Body of pancreas (tissue), 4 donors: ENCODE data around the gene NCOA1. TPM values are rescaled to one million over a fixed set of nuclear protein-coding genes. Genes with fewer than 3 reads are reported as not detected.

Experiments
- ATAC-seq: fragments of 150-250 bp; one replicate; pipeline ENCODE4 v1.9.1; 2016
- DNase-seq, 4 donors: peaks; one replicate each; pipeline ENCODE4 v3.0.0-alpha.2; 2019
- H3K27ac ChIP-seq, 4 donors: fragments of 200-600 bp; sonication (generic); 1 replicate in 3 of 4; 2 replicates in 1 of 4; pipeline versions ENCODE4 v1.5.1 to v1.6.1; 2016 to 2019; ENCODE audit warnings: mild to moderate bottlenecking in 1 of 4, mixed read lengths in 1 of 4, moderate library complexity in 1 of 4
- H3K27me3 ChIP-seq, 2 donors: fragments of 200-600 bp; sonication (generic); one replicate each; pipeline ENCODE4 v1.6.0; 2016; ENCODE audit warnings: mild to moderate bottlenecking in 1 of 2
- H3K36me3 ChIP-seq, 2 donors: fragments of 200-600 bp; sonication (generic); replicated peaks in 1 of 2; 2 replicates each; pipeline ENCODE4 v1.5.1; 2016; ENCODE audit warnings: low read depth in 2 of 2; ENCODE audit not compliant: insufficient read depth in 1 of 2
- H3K4me1 ChIP-seq: fragments of 200-600 bp; sonication (generic); one replicate; pipeline ENCODE4 v1.6.0; 2016
- H3K4me3 ChIP-seq, 2 donors: fragments of 200-600 bp; sonication (generic); 1 replicate in 1 of 2; 2 replicates in 1 of 2; pipeline ENCODE4 v1.5.1; 2016 to 2019
- H3K9me3 ChIP-seq, 3 donors: fragments of 200-600 bp; sonication (generic); 1 replicate in 2 of 3; 2 replicates in 1 of 3; pipeline ENCODE4 v1.5.1; 2016
- POLR2A ChIP-seq, 3 donors: fragments of 450-650 bp; IDR thresholded peaks; one replicate each; pipeline ENCODE4 v1.6.1; 2016; ENCODE audit warnings: antibody characterized with exemption in 3 of 3, mild to moderate bottlenecking in 2 of 3
- WGBS, 2 donors: methylation state at CpG; one replicate each; pipeline ENCODE4 v1.1.5; 2017; 5-methylcytosine and 5-hydroxymethylcytosine counted together
- intact Hi-C: fragments of 100-400 bp; cut with DNase I; formaldehyde crosslinking; loops from one replicate; pipeline ENCODE4 v1.15.1; 2023
- total RNA-seq, 2 donors: library from RNA; depleted of rRNA; stranded (reverse); fragments of >200 nt; gene quantifications; one replicate each; pipeline ENCODE4 v1.1.0, GENCODE V29; 2016
- TF ChIP-seq, protein P1 (sequence below), 7 experiments: fragments of 450-650 bp in 4 of 7; fragments of 200-600 bp in 3 of 7; sonication (generic) in 3 of 7; IDR thresholded peaks; one replicate each; pipeline ENCODE4 v1.5.1; 2016 to 2019; ENCODE audit warnings: antibody characterized with exemption in 7 of 7

Gene NCOA1
- total RNA-seq, 2 donors from 2014 or later = 22.1 to 38.7 TPM

GRCh38 chr2:24613154-24613814 is 122.2 kb downstream of the NCOA1 start:
- Histone ChIP-seq H3K36me3 (no peaks in the 10 kb centered on the region), H3K27me3 (no peaks in the 10 kb centered on the region), H3K4me3 (no peak overlapping the region), H3K9me3 (peaks cover 0 to 4% (median 0%) of the 10 kb centered on the region in 3 donors), H3K27ac (no peak overlapping the region), H3K4me1 (peaks cover 12% of the 10 kb centered on the region)
- DNase-seq = no peak
- intact Hi-C loops = no loop called here
- TF ChIP-seq POLR2A (IDR thresholded peaks at IDR 0.05) = no peak
- TF ChIP-seq, protein P1, sequence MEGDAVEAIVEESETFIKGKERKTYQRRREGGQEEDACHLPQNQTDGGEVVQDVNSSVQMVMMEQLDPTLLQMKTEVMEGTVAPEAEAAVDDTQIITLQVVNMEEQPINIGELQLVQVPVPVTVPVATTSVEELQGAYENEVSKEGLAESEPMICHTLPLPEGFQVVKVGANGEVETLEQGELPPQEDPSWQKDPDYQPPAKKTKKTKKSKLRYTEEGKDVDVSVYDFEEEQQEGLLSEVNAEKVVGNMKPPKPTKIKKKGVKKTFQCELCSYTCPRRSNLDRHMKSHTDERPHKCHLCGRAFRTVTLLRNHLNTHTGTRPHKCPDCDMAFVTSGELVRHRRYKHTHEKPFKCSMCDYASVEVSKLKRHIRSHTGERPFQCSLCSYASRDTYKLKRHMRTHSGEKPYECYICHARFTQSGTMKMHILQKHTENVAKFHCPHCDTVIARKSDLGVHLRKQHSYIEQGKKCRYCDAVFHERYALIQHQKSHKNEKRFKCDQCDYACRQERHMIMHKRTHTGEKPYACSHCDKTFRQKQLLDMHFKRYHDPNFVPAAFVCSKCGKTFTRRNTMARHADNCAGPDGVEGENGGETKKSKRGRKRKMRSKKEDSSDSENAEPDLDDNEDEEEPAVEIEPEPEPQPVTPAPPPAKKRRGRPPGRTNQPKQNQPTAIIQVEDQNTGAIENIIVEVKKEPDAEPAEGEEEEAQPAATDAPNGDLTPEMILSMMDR (IDR thresholded peaks at IDR 0.05) = no peak
- 82 to 94% methylated on average over 4 to 6 of the region's 6 CpGs for WGBS, 2 donors
- ATAC-seq = no peak

GRCh38 chr2:24616616-24617015 is 125.6 kb downstream of the NCOA1 start:
- 78 to 81% methylated on average over 2 of the region's 2 CpGs for WGBS, 2 donors
- H3K27ac ChIP-seq = no peak overlapping the region
- no peak overlapping the region for H3K4me3 ChIP-seq
- ATAC-seq = no peak
- no peak for DNase-seq
- peaks cover 25% of the 10 kb centered on the region for H3K4me1 ChIP-seq
- no peaks in the 10 kb centered on the region for H3K36me3 ChIP-seq
- H3K9me3 ChIP-seq = peaks cover 0 to 4% (median 0%) of the 10 kb centered on the region in 3 donors
- intact Hi-C loops = no loop called here
- H3K27me3 ChIP-seq = no peaks in the 10 kb centered on the region
- TF ChIP-seq, protein P1 (IDR thresholded peaks at IDR 0.05) = no peak
- no peak for TF ChIP-seq POLR2A (IDR thresholded peaks at IDR 0.05)

GRCh38 chr2:24617424-24617823 is 126.4 kb downstream of the NCOA1 start:
- H3K9me3 ChIP-seq = no peaks in the 10 kb centered on the region
- H3K27ac ChIP-seq = no peak overlapping the region
- H3K27me3 ChIP-seq = no peaks in the 10 kb centered on the region
- DNase-seq (no peak), ATAC-seq (no peak)
- no peak for TF ChIP-seq POLR2A (IDR thresholded peaks at IDR 0.05)
- TF ChIP-seq, protein P1 (IDR thresholded peaks at IDR 0.05) = no peak
- intact Hi-C loops = no loop called here
- no peak overlapping the region for H3K4me3 ChIP-seq
- no peaks in the 10 kb centered on the region for H3K36me3 ChIP-seq
- peaks cover 26% of the 10 kb centered on the region for H3K4me1 ChIP-seq
- WGBS, 2 donors = 68 to 75% methylated on average over 2 of the region's 2 CpGs

DNA sequence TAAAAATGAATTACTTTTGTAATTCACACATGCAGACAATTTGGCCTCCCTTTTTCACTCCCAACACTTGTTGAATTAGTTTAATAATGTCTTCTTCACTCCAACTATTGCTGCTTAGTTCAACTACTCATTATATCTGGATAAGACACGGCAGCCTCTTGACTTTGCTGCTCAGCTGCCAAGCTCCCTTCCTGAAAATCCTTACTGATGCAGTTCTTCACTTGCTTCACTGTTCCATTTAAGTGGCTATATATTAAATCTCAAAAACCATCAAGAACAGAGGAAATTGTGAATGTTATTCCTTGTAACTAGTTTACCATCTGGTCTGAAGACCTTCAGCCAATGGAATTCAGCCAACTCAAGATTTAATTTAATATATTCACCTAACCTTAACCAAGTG is 127.1 kb downstream of the NCOA1 start:
- 38 to 44% methylated on average over 1 of the region's 1 CpG for WGBS, 2 donors
- TF ChIP-seq, protein P1 (IDR thresholded peaks at IDR 0.05) = no peak
- no peak for TF ChIP-seq POLR2A (IDR thresholded peaks at IDR 0.05)
- H3K27ac ChIP-seq = no peak overlapping the region
- ATAC-seq (no peak), DNase-seq (no peak)
- peaks cover 26% of the 10 kb centered on the region for H3K4me1 ChIP-seq
- H3K36me3 ChIP-seq = no peaks in the 10 kb centered on the region
- H3K9me3 ChIP-seq = no peaks in the 10 kb centered on the region
- no peaks in the 10 kb centered on the region for H3K27me3 ChIP-seq
- no peak overlapping the region for H3K4me3 ChIP-seq
- intact Hi-C loops = no loop called here

DNA sequence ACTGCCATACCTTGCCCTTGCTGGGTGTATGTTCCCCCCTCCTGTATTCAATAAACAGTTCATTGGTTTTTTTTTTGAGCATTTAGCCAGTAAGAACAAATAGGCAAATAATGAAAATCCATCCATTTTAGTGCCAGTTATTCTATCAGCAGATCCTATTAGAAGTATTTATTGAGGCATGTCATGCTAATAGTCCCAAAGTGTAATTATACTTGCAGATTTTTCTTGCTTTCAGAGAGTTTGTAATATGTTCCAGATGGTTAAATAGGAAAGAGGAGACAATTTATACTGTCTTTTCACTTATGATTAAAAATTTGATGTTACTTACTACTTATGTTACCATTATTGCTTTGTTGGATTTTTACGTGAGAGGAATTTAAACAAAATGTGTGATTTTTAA is 127.6 kb downstream of the NCOA1 start:
- H3K9me3 ChIP-seq = no peaks in the 10 kb centered on the region
- no peaks in the 10 kb centered on the region for H3K27me3 ChIP-seq
- peaks cover 26% of the 10 kb centered on the region for H3K4me1 ChIP-seq
- no peak overlapping the region for H3K27ac ChIP-seq
- WGBS, 2 donors = 91% methylated on average over 1 of the region's 1 CpG
- intact Hi-C loops = no loop called here
- H3K4me3 ChIP-seq = no peak overlapping the region
- no peaks in the 10 kb centered on the region for H3K36me3 ChIP-seq
- DNase-seq (no peak), ATAC-seq (no peak)
- TF ChIP-seq, protein P1 (IDR thresholded peaks at IDR 0.05) = no peak
- no peak for TF ChIP-seq POLR2A (IDR thresholded peaks at IDR 0.05)
